GM13977 (cell line): ENCODE measurements around the gene RGS17.
A peak's percentile ranks its signal among the peaks of the same experiment; 100 is the strongest.
"Not testable (repeated sequence)": the region's sequence is repeated elsewhere in the genome, so short reads cannot be mapped to it uniquely, and the experiment has no call there.

Experiments used
- DNase-seq: peaks from one replicate; pipeline ENCODE4 v3.0.0; 2012; ENCODE audit warnings: low spot score
- CTCF ChIP-seq: IDR thresholded peaks from 2 replicates; pipeline ENCODE4 v1.5.1; 2012; ENCODE audit warnings: mild to moderate bottlenecking, control low read depth; ENCODE audit not compliant: insufficient read depth; ENCODE audit errors: extremely low read depth, missing control alignments
- in situ Hi-C: fragments of 300-500 bp; cut with MboI; formaldehyde crosslinking; loops from one replicate; pipeline ENCODE4 v1.12.0; 2022; ENCODE audit warnings: low sequenced_read_pairs, low pct_unique_long_range_greater_than_20kb, mixed read lengths, inconsistent platforms; ENCODE audit not compliant: unreplicated experiment

RGS17 gene

GRCh38 chr6:153129873-153130514 is 1.1 kb downstream of the RGS17 start:
- DNase-seq, result peak; percentile 41
- in situ Hi-C loops, result no loop called here
- TF ChIP-seq CTCF, result no peak

- in situ Hi-C loops, result no loop called here
- no peak for DNase-seq
- no peak for TF ChIP-seq CTCF
Observed at GRCh38 chr6:153126218-153126617, 4.9 kb downstream of the RGS17 start.

- no peak for TF ChIP-seq CTCF
- no peak for DNase-seq
- in situ Hi-C loops, result no loop called here
Observed at GRCh38 chr6:153125032-153125431, 6.0 kb downstream of the RGS17 start.

- no peak for DNase-seq
- no peak for TF ChIP-seq CTCF
- in situ Hi-C loops, result no loop called here
Observed at GRCh38 chr6:153123801-153124200, 7.3 kb downstream of the RGS17 start.

- no peak for DNase-seq
- in situ Hi-C loops, result no loop called here
- no peak for TF ChIP-seq CTCF
Observed at GRCh38 chr6:153121311-153121710, 9.8 kb downstream of the RGS17 start.

- in situ Hi-C loops, result no loop called here
- no peak for TF ChIP-seq CTCF
- DNase-seq, result peak; percentile 41
Observed at GRCh38 chr6:153117986-153118879, 12.8 kb downstream of the RGS17 start.

- in situ Hi-C loops, DNase-seq: not testable (repeated sequence)
Observed at GRCh38 chr6:153111082-153111481, 20.0 kb downstream of the RGS17 start.

- DNase-seq, in situ Hi-C loops: not testable (repeated sequence)
Observed at GRCh38 chr6:153110612-153111011, 20.5 kb downstream of the RGS17 start.
